PC-9 (cell line): Measurements from ENCODE around the gene HSD17B13. TPM values are rescaled to one million over a fixed set of nuclear protein-coding genes. Genes with fewer than 3 reads are reported as not detected.

Experiments used
- BruUV-seq: library from RNA; stranded (reverse); fragments of 400-500 nt; replicated peaks from 2 replicates; lab custom pipeline; 2021; lab: Mats Ljungman, UMichigan
- CTCF ChIA-PET: fragments of 300-600 bp; sonication (Branson Sonifier 250); formaldehyde crosslinking; loops from one replicate; lab custom pipeline; 2022; ENCODE audit warnings: antibody characterized with exemption; lab: Charles Lee
- POLR2A ChIA-PET: fragments of 300-600 bp; sonication (Branson Sonifier 250); formaldehyde crosslinking; loops from one replicate; lab custom pipeline; 2022; ENCODE audit warnings: antibody characterized with exemption; ENCODE audit not compliant: unreplicated experiment; lab: Charles Lee
- DNase-seq, 2 experiments: peaks; one replicate each; pipeline versions ENCODE4 v3.0.0 to v3.0.0-alpha.2; 2015 to 2022; ENCODE audit warnings: mixed read lengths in 1 of 2
- H2AFZ ChIP-seq: fragments of 200-600 bp; sonication (generic); 2 replicates; pipeline ENCODE4 v1.8.1; 2017; ENCODE audit warnings: antibody characterized with exemption
- H3F3A ChIP-seq: fragments of 200-600 bp; sonication (generic); 2 replicates; pipeline ENCODE4 v1.8.1; 2017; ENCODE audit warnings: antibody characterized with exemption, mild to moderate bottlenecking, low read depth; ENCODE audit not compliant: insufficient read depth
- H3K27ac ChIP-seq: fragments of 200-600 bp; sonication (generic); 2 replicates; pipeline ENCODE4 v1.6.1; 2016; ENCODE audit warnings: mixed run types
- H3K27me3 ChIP-seq: fragments of 200-600 bp; sonication (generic); 2 replicates; pipeline ENCODE4 v1.6.1; 2016; ENCODE audit warnings: low read depth, mixed run types; ENCODE audit not compliant: insufficient read depth
- H3K36me3 ChIP-seq: fragments of 200-600 bp; sonication (generic); 2 replicates; pipeline ENCODE4 v1.6.1; 2016; ENCODE audit warnings: low read depth, mixed run types
- H3K4me1 ChIP-seq: fragments of 200-600 bp; sonication (generic); replicated peaks from 2 replicates; pipeline ENCODE4 v1.6.1; 2016; ENCODE audit warnings: mixed run types; ENCODE audit not compliant: insufficient read depth
- H3K4me2 ChIP-seq: fragments of 200-600 bp; sonication (generic); 2 replicates; pipeline ENCODE4 v1.6.1; 2017; ENCODE audit warnings: mixed run types
- H3K4me3 ChIP-seq: fragments of 200-600 bp; sonication (generic); 2 replicates; pipeline ENCODE4 v1.6.1; 2016; ENCODE audit warnings: mixed run types
- H3K79me2 ChIP-seq: fragments of 200-600 bp; sonication (generic); 2 replicates; pipeline ENCODE4 v1.6.1; 2017; ENCODE audit warnings: low read depth, mixed run types
- H3K9me2 ChIP-seq: fragments of 200-600 bp; sonication (generic); 2 replicates; pipeline ENCODE4 v1.8.1; 2017; ENCODE audit warnings: mild to moderate bottlenecking; ENCODE audit not compliant: insufficient read depth
- H3K9me3 ChIP-seq: fragments of 200-600 bp; sonication (generic); 2 replicates; pipeline ENCODE4 v1.8.1; 2016; ENCODE audit warnings: low read depth; ENCODE audit not compliant: insufficient read depth
- H4K20me1 ChIP-seq: fragments of 200-600 bp; sonication (generic); 2 replicates; pipeline ENCODE4 v1.8.1; 2017; ENCODE audit not compliant: insufficient read depth
- CTCF ChIP-seq: fragments of 200-600 bp; sonication (generic); conservative IDR thresholded peaks from 2 replicates; pipeline ENCODE4 v1.6.1; 2017; ENCODE audit warnings: mixed run types, antibody characterized with exemption, mild to moderate bottlenecking, moderate library complexity
- EZH2 ChIP-seq: fragments of 200-600 bp; sonication (generic); IDR thresholded peaks from 2 replicates; pipeline ENCODE4 v1.8.0; 2017; ENCODE audit warnings: antibody characterized with exemption, low read depth
- intact Hi-C: fragments of 100-400 bp; cut with micrococcal nuclease; formaldehyde crosslinking; loops from one replicate; pipeline ENCODE4 v1.10.0; 2022; ENCODE audit not compliant: unreplicated experiment
- total RNA-seq: library from RNA; stranded (reverse); gene quantifications from 2 replicates; pipeline ENCODE4 v1.2.3, GENCODE V29; 2021

The HSD17B13 gene
- total RNA-seq, 1 experiment from 2014 or later: not detected

DNA sequence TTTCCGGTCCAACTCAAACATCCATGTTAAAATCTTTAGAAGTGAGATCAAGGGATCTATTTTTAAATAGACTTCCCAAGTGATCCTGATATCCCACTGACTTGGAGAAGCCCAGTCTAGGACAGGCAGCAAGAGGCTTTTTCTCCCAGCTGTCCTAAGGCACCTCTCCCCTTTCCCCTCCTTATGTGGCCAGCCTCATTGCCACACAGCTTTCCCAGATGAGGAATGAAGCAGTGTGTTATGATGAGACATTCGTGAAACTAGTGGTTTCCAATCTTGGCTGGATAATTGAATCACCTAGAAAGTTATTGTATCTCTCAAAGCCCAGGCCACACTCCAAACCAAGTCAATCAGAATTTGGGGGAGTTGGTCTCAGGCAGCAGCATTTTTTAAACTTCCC, 16.8 kb upstream of the HSD17B13 start:
- no peaks in the 10 kb centered on the region for H3F3A ChIP-seq
- H3K27ac ChIP-seq: no peak overlapping the region
- H3K4me2 ChIP-seq: no peak overlapping the region
- intact Hi-C loops: no loop called here
- no peaks in the 10 kb centered on the region for H4K20me1 ChIP-seq
- no peaks in the 10 kb centered on the region for H3K79me2 ChIP-seq
- H3K4me3 ChIP-seq: no peak overlapping the region
- BruUV-seq: no TSS peak
- ChIA-PET CTCF (no interaction called here), POLR2A (no interaction called here)
- no peaks in the 10 kb centered on the region for H3K9me2 ChIP-seq
- DNase-seq: no peak
- no peaks in the 10 kb centered on the region for H3K36me3 ChIP-seq
- no peaks in the 10 kb centered on the region for H3K4me1 ChIP-seq
- TF ChIP-seq EZH2 (no peak), CTCF (no peak)
- H3K9me3 ChIP-seq: no peaks in the 10 kb centered on the region
- H2AFZ ChIP-seq: no peak overlapping the region
- H3K27me3 ChIP-seq: no peaks in the 10 kb centered on the region

GRCh38 chr4:87337361-87337760, 14.7 kb upstream of the HSD17B13 start:
- Histone ChIP-seq H3K36me3 (no peaks in the 10 kb centered on the region), H3K79me2 (no peaks in the 10 kb centered on the region), H3K4me2 (no peak overlapping the region), H4K20me1 (no peaks in the 10 kb centered on the region), H3K9me3 (no peaks in the 10 kb centered on the region), H2AFZ (no peak overlapping the region), H3K9me2 (no peaks in the 10 kb centered on the region), H3K27ac (no peak overlapping the region), H3K27me3 (no peaks in the 10 kb centered on the region), H3K4me1 (no peaks in the 10 kb centered on the region), H3K4me3 (no peak overlapping the region), H3F3A (no peaks in the 10 kb centered on the region)
- TF ChIP-seq CTCF (no peak), EZH2 (no peak)
- BruUV-seq: no TSS peak
- intact Hi-C loops: no loop called here
- CTCF ChIA-PET: no interaction called here
- POLR2A ChIA-PET: no interaction called here
- DNase-seq: no peak

GRCh38 chr4:87333267-87333666, 10.6 kb upstream of the HSD17B13 start:
- H2AFZ ChIP-seq: no peak overlapping the region
- no peaks in the 10 kb centered on the region for H3K79me2 ChIP-seq
- POLR2A ChIA-PET: interaction anchor here (0.6 kb wide), 1 partner anchor 49 kb away, joined by 6 read pairs; no protein-coding TSS in a partner anchor
- no peaks in the 10 kb centered on the region for H3K9me2 ChIP-seq
- no peaks in the 10 kb centered on the region for H3K27me3 ChIP-seq
- H3F3A ChIP-seq: no peaks in the 10 kb centered on the region
- no peak overlapping the region for H3K4me2 ChIP-seq
- CTCF ChIA-PET: no interaction called here
- TF ChIP-seq EZH2 (no peak), CTCF (no peak)
- no peak for DNase-seq
- no peaks in the 10 kb centered on the region for H3K9me3 ChIP-seq
- H3K4me1 ChIP-seq: no peaks in the 10 kb centered on the region
- BruUV-seq: no TSS peak
- intact Hi-C loops: no loop called here
- no peaks in the 10 kb centered on the region for H3K36me3 ChIP-seq
- H4K20me1 ChIP-seq: no peaks in the 10 kb centered on the region
- H3K27ac ChIP-seq: no peak overlapping the region
- no peak overlapping the region for H3K4me3 ChIP-seq
